ENCODE measurements around the gene INHBB. TPM values are rescaled to one million over a fixed set of nuclear protein-coding genes. Genes with fewer than 3 reads are reported as not detected.
A peak's percentile ranks its signal among the peaks of the same experiment; 100 is the strongest.

INHBB gene
- total RNA-seq, 1 experiment from 2014 or later = 223 TPM

GRCh38 chr2:120357768-120358167, 11.8 kb downstream of the INHBB start:
- no peaks in the 10 kb centered on the region for H3K9me2 ChIP-seq (replicated peaks; ENCODE audit: low read length)
- H3K9ac ChIP-seq (ENCODE audit: low read length) = no peak overlapping the region
- ATAC-seq (no peak), DNase-seq (no peak)
- H4K20me1 ChIP-seq (ENCODE audit: low read length) = no peaks in the 10 kb centered on the region
- no peaks in the 10 kb centered on the region for H3K27me3 ChIP-seq (ENCODE audit: low read length)
- ChIA-PET CTCF (no interaction called here), POLR2A (ENCODE audit: unreplicated experiment) (interaction anchor here (0.7 kb wide), 1 partner anchor 14 kb away, joined by 4 read pairs; no protein-coding TSS in a partner anchor)
- peaks cover 26% of the 10 kb centered on the region for H3K4me1 ChIP-seq (ENCODE audit: insufficient read depth, low read length)
- H3K4me2 ChIP-seq (ENCODE audit: low read length) = no peak overlapping the region
- no peaks in the 10 kb centered on the region for H3K36me3 ChIP-seq (ENCODE audit: low read depth, low read length)
- H3K27ac ChIP-seq (ENCODE audit: low read length) = no peak overlapping the region
- BruUV-seq (replicated peaks) = no TSS peak
- H3K79me2 ChIP-seq (ENCODE audit: low read length) = peaks cover 9% of the 10 kb centered on the region
- H3K4me3 ChIP-seq (ENCODE audit: low read length) = no peak overlapping the region
- H3K9me3 ChIP-seq (ENCODE audit: low read length) = no peaks in the 10 kb centered on the region
- intact Hi-C loops (cut with micrococcal nuclease) = no loop called here
- no peak for TF ChIP-seq EZH2phosphoT487 (IDR thresholded peaks at IDR 0.05; ENCODE audit: borderline replicate concordance, low read length)
- TF ChIP-seq, protein P1, sequence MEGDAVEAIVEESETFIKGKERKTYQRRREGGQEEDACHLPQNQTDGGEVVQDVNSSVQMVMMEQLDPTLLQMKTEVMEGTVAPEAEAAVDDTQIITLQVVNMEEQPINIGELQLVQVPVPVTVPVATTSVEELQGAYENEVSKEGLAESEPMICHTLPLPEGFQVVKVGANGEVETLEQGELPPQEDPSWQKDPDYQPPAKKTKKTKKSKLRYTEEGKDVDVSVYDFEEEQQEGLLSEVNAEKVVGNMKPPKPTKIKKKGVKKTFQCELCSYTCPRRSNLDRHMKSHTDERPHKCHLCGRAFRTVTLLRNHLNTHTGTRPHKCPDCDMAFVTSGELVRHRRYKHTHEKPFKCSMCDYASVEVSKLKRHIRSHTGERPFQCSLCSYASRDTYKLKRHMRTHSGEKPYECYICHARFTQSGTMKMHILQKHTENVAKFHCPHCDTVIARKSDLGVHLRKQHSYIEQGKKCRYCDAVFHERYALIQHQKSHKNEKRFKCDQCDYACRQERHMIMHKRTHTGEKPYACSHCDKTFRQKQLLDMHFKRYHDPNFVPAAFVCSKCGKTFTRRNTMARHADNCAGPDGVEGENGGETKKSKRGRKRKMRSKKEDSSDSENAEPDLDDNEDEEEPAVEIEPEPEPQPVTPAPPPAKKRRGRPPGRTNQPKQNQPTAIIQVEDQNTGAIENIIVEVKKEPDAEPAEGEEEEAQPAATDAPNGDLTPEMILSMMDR (conservative IDR thresholded peaks at IDR 0.05; ENCODE audit: low read depth, low read length) = no peak
- no peaks in the 10 kb centered on the region for H3F3A ChIP-seq (ENCODE audit: low read length, unreplicated experiment)
- H2AFZ ChIP-seq (ENCODE audit: low read length) = no peak overlapping the region

DNA sequence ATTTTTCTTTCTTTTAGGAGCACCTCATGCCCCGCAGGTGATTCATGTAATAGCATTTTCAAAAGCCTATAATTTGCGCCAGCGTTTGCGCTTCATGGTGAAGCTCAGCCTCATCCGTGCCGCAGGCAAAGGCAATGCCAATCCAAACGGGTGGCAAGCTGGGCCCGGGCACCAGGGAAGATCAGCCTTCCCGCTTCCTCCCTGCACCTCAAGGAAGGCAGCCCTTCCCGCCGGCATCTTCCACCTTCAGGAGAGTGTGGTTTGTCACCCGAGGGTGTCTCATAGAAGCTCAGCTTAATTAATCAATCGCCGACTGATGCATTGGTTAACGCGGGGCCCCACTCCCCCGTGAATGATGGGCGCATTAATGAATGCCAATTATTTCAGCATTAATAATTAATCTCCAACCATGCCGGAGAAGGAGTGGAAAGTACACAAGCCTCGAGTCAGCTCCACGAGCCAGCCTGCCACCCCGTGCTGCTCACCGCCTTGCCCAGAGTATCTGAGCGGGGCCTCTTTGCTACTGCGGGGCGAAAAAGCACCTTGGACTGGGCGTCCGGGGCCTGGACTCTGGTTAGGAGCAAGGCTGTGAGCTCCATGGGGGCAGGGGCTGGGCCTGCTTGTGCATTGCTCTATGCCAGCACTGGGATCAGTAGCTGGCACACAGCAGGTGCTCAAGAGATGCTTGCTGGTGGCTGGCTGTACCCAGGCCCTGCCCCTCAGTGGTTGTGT, 13.0 kb downstream of the INHBB start:
- TF ChIP-seq EZH2 (IDR thresholded peaks at IDR 0.05; ENCODE audit: low read length, unreplicated experiment) (no peak), EZH2phosphoT487 (IDR thresholded peaks at IDR 0.05; ENCODE audit: borderline replicate concordance, low read length) (no peak)
- TF ChIP-seq, protein P1 (conservative IDR thresholded peaks at IDR 0.05; ENCODE audit: low read depth, low read length) = no peak
- POLR2A ChIA-PET (ENCODE audit: unreplicated experiment) = no interaction called here

GRCh38 chr2:120360307-120360855, 14.4 kb downstream of the INHBB start:
- Histone ChIP-seq H3K9ac (ENCODE audit: low read length) (no peak overlapping the region), H3K9me2 (replicated peaks; ENCODE audit: low read length) (no peaks in the 10 kb centered on the region), H2AFZ (ENCODE audit: low read length) (no peak overlapping the region), H3K4me3 (ENCODE audit: low read length) (no peak overlapping the region), H3K4me1 (ENCODE audit: insufficient read depth, low read length) (peaks cover 21% of the 10 kb centered on the region), H3K9me3 (ENCODE audit: low read length) (no peaks in the 10 kb centered on the region), H3K79me2 (ENCODE audit: low read length) (no peaks in the 10 kb centered on the region), H3K4me2 (ENCODE audit: low read length) (no peak overlapping the region), H3K27me3 (ENCODE audit: low read length) (no peaks in the 10 kb centered on the region), H3K27ac (ENCODE audit: low read length) (no peak overlapping the region), H3K36me3 (ENCODE audit: low read depth, low read length) (no peaks in the 10 kb centered on the region), H3F3A (ENCODE audit: low read length, unreplicated experiment) (no peaks in the 10 kb centered on the region), H4K20me1 (ENCODE audit: low read length) (no peaks in the 10 kb centered on the region)
- ATAC-seq = no peak; the same call in 1 of the 2 replicates
- intact Hi-C loops (cut with micrococcal nuclease) = no loop called here
- DNase-seq = peak; percentile 27
- no TSS peak for BruUV-seq (replicated peaks)
- TF ChIP-seq EZH2phosphoT487 (IDR thresholded peaks at IDR 0.05; ENCODE audit: borderline replicate concordance, low read length) (no peak), EZH2 (IDR thresholded peaks at IDR 0.05; ENCODE audit: low read length, unreplicated experiment) (no peak)
- TF ChIP-seq, protein P1 (conservative IDR thresholded peaks at IDR 0.05; ENCODE audit: low read depth, low read length) = no peak
- POLR2A ChIA-PET (ENCODE audit: unreplicated experiment) = no interaction called here
- CTCF ChIA-PET = no interaction called here

More for the DNA sequence above, 13.0 kb downstream of the INHBB start:
- intact Hi-C loops (cut with micrococcal nuclease) = no loop called here
- ATAC-seq = no peak
- H3K36me3 ChIP-seq (ENCODE audit: low read depth, low read length) = no peaks in the 10 kb centered on the region
- DNase-seq = no peak
- H4K20me1 ChIP-seq (ENCODE audit: low read length) = no peaks in the 10 kb centered on the region
- H3K9ac ChIP-seq (ENCODE audit: low read length) = no peak overlapping the region
- no peak overlapping the region for H3K4me3 ChIP-seq (ENCODE audit: low read length)
- no peaks in the 10 kb centered on the region for H3K27me3 ChIP-seq (ENCODE audit: low read length)
- no peak overlapping the region for H3K4me2 ChIP-seq (ENCODE audit: low read length)
- H3K27ac ChIP-seq (ENCODE audit: low read length) = no peak overlapping the region
- CTCF ChIA-PET = no interaction called here
- H3K9me2 ChIP-seq (replicated peaks; ENCODE audit: low read length) = no peaks in the 10 kb centered on the region
- H3K79me2 ChIP-seq (ENCODE audit: low read length) = no peaks in the 10 kb centered on the region
- BruUV-seq (replicated peaks) = no TSS peak
- H3F3A ChIP-seq (ENCODE audit: low read length, unreplicated experiment) = no peaks in the 10 kb centered on the region
- H3K4me1 ChIP-seq (ENCODE audit: insufficient read depth, low read length) = peaks cover 21% of the 10 kb centered on the region
- no peak overlapping the region for H2AFZ ChIP-seq (ENCODE audit: low read length)
- no peaks in the 10 kb centered on the region for H3K9me3 ChIP-seq (ENCODE audit: low read length)
